Testis (tissue), 3 donors: Measurements from ENCODE around the gene AUTS2. TPM values are rescaled to one million over a fixed set of nuclear protein-coding genes. Genes with fewer than 3 reads are reported as not detected.

Source experiments
- DNase-seq: peaks from one replicate; pipeline ENCODE4 v3.0.0-alpha.2; 2019
- H3K27ac ChIP-seq, 2 donors: fragments of 200-600 bp; sonication (generic); one replicate each; pipeline ENCODE4 v1.5.1; 2019
- H3K27me3 ChIP-seq: fragments of 200-600 bp; sonication (generic); one replicate; pipeline ENCODE4 v1.5.1; 2019
- H3K36me3 ChIP-seq: fragments of 200-600 bp; sonication (generic); one replicate; pipeline ENCODE4 v1.5.1; 2017; ENCODE audit warnings: low read depth; ENCODE audit errors: missing control alignments
- H3K4me1 ChIP-seq: fragments of 200-600 bp; sonication (generic); one replicate; pipeline ENCODE4 v1.5.1; 2019
- H3K4me3 ChIP-seq, 2 donors: fragments of 200-600 bp; sonication (generic); one replicate each; pipeline ENCODE4 v1.5.1; 2017 to 2019
- H3K9me3 ChIP-seq: fragments of 200-600 bp; sonication (generic); one replicate; pipeline ENCODE4 v1.5.1; 2017
- POLR2A ChIP-seq: fragments of 450-650 bp; IDR thresholded peaks from one replicate; pipeline ENCODE4 v1.6.1; 2017; ENCODE audit warnings: antibody characterized with exemption, mild to moderate bottlenecking, moderate library complexity
- WGBS, 2 donors: methylation state at CpG; one replicate each; pipeline ENCODE4 v1.1.5; 2018; 5-methylcytosine and 5-hydroxymethylcytosine counted together
- intact Hi-C: fragments of 100-400 bp; cut with DNase I; formaldehyde crosslinking; loops from one replicate; pipeline ENCODE4 v1.15.1; 2023; ENCODE audit warnings: low total_unique reads
- polyA plus RNA-seq: library from polyadenylated mRNA; stranded (reverse); fragments of 350-450 nt; fragmentation: Illumina TruSeq; extraction: RNeasy Lipid Tissue Mini Kit (QIAGEN cat#74804); gene quantifications from one replicate; pipeline ENCODE4 v1.2.3, GENCODE V29; 2014; ENCODE audit warnings: low read depth, low replicate concordance; ENCODE audit not compliant: insufficient read depth
- total RNA-seq, 2 donors: library from RNA; depleted of rRNA; stranded (reverse); fragments of >200 nt; gene quantifications; one replicate each; pipeline ENCODE4 v1.2.3, GENCODE V29; 2016
- TF ChIP-seq, protein P1 (sequence below), 3 experiments: fragments of 450-650 bp in 2 of 3; fragments of 200-600 bp in 1 of 3; sonication (generic) in 1 of 3; IDR thresholded peaks; one replicate each; pipeline ENCODE4 v1.5.1; 2016 to 2019; ENCODE audit warnings: antibody characterized with exemption in 3 of 3, mild to moderate bottlenecking in 2 of 3, moderate library complexity in 1 of 3

The AUTS2 gene
- total and polyA plus RNA-seq, 3 donors from 2014 or later = 21.3 to 75.5 (median 56.1) TPM

GRCh38 chr7:70830426-70830825 lies 1232.2 kb downstream of the AUTS2 start:
- Histone ChIP-seq H3K4me3 (no peak overlapping the region), H3K27me3 (no peaks in the 10 kb centered on the region), H3K36me3 (no peaks in the 10 kb centered on the region), H3K27ac (no peak overlapping the region), H3K4me1 (peaks cover 5% of the 10 kb centered on the region), H3K9me3 (no peaks in the 10 kb centered on the region)
- no peak for DNase-seq
- intact Hi-C loops = no loop called here
- no peak for TF ChIP-seq POLR2A
- TF ChIP-seq, protein P1, sequence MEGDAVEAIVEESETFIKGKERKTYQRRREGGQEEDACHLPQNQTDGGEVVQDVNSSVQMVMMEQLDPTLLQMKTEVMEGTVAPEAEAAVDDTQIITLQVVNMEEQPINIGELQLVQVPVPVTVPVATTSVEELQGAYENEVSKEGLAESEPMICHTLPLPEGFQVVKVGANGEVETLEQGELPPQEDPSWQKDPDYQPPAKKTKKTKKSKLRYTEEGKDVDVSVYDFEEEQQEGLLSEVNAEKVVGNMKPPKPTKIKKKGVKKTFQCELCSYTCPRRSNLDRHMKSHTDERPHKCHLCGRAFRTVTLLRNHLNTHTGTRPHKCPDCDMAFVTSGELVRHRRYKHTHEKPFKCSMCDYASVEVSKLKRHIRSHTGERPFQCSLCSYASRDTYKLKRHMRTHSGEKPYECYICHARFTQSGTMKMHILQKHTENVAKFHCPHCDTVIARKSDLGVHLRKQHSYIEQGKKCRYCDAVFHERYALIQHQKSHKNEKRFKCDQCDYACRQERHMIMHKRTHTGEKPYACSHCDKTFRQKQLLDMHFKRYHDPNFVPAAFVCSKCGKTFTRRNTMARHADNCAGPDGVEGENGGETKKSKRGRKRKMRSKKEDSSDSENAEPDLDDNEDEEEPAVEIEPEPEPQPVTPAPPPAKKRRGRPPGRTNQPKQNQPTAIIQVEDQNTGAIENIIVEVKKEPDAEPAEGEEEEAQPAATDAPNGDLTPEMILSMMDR (IDR thresholded peaks at IDR 0.05) = no peak
- 76 to 87% methylated on average over 7 of the region's 7 CpGs for WGBS, 2 donors

GRCh38 chr7:70833726-70834125 lies 1235.5 kb downstream of the AUTS2 start:
- H3K36me3 ChIP-seq = no peaks in the 10 kb centered on the region
- no peak overlapping the region for H3K4me3 ChIP-seq
- WGBS, 2 donors = 69 to 86% methylated on average over 1 of the region's 1 CpG
- peaks cover 5% of the 10 kb centered on the region for H3K4me1 ChIP-seq
- H3K9me3 ChIP-seq = no peaks in the 10 kb centered on the region
- DNase-seq = no peak
- H3K27me3 ChIP-seq = no peaks in the 10 kb centered on the region
- TF ChIP-seq POLR2A = no peak
- TF ChIP-seq, protein P1 (IDR thresholded peaks at IDR 0.05) = no peak
- intact Hi-C loops = no loop called here
- no peak overlapping the region for H3K27ac ChIP-seq

DNA sequence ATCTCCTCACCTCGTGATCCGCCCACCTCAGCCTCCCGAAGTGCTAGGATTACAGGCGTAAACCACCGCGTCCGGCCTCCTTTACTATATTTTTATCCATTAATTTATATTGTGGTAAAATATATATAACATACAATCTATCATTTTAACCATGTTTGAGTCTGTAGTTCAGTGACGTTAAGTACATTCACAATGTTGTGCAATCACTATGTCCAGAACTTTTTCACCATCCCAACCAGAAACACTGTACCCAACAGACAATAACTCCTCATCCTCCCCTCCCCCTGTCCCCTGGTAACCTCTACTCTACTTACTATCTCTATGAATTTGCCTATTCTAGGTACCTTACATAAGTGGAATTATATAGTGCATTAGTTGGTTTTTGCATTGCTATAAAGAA lies 1236.1 kb downstream of the AUTS2 start:
- Histone ChIP-seq H3K4me3 (no peak overlapping the region), H3K27ac (no peak overlapping the region), H3K4me1 (peaks cover 4% of the 10 kb centered on the region), H3K36me3 (no peaks in the 10 kb centered on the region), H3K9me3 (no peaks in the 10 kb centered on the region), H3K27me3 (no peaks in the 10 kb centered on the region)
- WGBS, 2 donors = 87 to 96% methylated on average over 8 of the region's 8 CpGs
- no peak for DNase-seq
- intact Hi-C loops = no loop called here
- TF ChIP-seq POLR2A = no peak

- DNase-seq = no peak
- Histone ChIP-seq H3K36me3 (no peaks in the 10 kb centered on the region), H3K27me3 (no peaks in the 10 kb centered on the region), H3K4me3 (no peak overlapping the region), H3K27ac (no peak overlapping the region), H3K4me1 (no peaks in the 10 kb centered on the region), H3K9me3 (no peaks in the 10 kb centered on the region)
- TF ChIP-seq, protein P1 (IDR thresholded peaks at IDR 0.05) = no peak
- TF ChIP-seq POLR2A = no peak
- WGBS, 2 donors = 43 to 73% methylated on average over 2 of the region's 2 CpGs
- intact Hi-C loops = no loop called here
These were observed 1237.4 kb downstream of the AUTS2 start for GRCh38 chr7:70835658-70836057.

DNA sequence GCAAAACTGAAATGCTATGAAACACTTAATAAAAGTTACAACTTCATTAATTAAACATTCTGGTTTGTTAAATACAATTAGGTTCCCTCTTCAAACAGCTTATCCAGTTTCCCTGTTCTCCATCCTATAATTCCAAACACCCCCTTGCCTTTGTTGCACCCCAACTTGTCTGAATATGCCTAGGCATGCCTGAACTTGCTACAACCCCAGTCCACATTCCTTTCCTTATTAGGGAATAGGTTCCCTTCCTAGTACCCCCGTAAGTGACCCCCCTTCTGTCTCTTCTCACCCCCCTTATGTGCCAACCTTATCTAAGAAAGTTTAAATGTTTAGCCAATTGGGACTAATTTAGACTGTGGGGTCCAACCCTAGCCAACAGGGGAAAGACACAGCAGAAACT lies 1238.0 kb downstream of the AUTS2 start:
- intact Hi-C loops = no loop called here
- 64 to 81% methylated on average over 1 of the region's 1 CpG for WGBS, 2 donors

More for the DNA sequence above, 1238.0 kb downstream of the AUTS2 start:
- no peak overlapping the region for H3K27ac ChIP-seq
- no peak for DNase-seq
- no peak for TF ChIP-seq POLR2A
- TF ChIP-seq, protein P1 (IDR thresholded peaks at IDR 0.05) = no peak
- H3K4me3 ChIP-seq = no peak overlapping the region
- H3K27me3 ChIP-seq = no peaks in the 10 kb centered on the region
- no peaks in the 10 kb centered on the region for H3K36me3 ChIP-seq
- no peaks in the 10 kb centered on the region for H3K4me1 ChIP-seq
- H3K9me3 ChIP-seq = no peaks in the 10 kb centered on the region
